Measurements from ENCODE around the gene SYNGR3.

- no peak for TF ChIP-seq POLR2AphosphoS5 (IDR thresholded peaks at IDR 0.05; ENCODE audit: low read depth, low read length)
- no peak for TF ChIP-seq CTCF (IDR thresholded peaks at IDR 0.05)
- TF ChIP-seq, protein P1, sequence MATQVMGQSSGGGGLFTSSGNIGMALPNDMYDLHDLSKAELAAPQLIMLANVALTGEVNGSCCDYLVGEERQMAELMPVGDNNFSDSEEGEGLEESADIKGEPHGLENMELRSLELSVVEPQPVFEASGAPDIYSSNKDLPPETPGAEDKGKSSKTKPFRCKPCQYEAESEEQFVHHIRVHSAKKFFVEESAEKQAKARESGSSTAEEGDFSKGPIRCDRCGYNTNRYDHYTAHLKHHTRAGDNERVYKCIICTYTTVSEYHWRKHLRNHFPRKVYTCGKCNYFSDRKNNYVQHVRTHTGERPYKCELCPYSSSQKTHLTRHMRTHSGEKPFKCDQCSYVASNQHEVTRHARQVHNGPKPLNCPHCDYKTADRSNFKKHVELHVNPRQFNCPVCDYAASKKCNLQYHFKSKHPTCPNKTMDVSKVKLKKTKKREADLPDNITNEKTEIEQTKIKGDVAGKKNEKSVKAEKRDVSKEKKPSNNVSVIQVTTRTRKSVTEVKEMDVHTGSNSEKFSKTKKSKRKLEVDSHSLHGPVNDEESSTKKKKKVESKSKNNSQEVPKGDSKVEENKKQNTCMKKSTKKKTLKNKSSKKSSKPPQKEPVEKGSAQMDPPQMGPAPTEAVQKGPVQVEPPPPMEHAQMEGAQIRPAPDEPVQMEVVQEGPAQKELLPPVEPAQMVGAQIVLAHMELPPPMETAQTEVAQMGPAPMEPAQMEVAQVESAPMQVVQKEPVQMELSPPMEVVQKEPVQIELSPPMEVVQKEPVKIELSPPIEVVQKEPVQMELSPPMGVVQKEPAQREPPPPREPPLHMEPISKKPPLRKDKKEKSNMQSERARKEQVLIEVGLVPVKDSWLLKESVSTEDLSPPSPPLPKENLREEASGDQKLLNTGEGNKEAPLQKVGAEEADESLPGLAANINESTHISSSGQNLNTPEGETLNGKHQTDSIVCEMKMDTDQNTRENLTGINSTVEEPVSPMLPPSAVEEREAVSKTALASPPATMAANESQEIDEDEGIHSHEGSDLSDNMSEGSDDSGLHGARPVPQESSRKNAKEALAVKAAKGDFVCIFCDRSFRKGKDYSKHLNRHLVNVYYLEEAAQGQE (IDR thresholded peaks at IDR 0.05; ENCODE audit: insufficient read depth in 1 of 2, low read depth in 2 of 2, low read length in 1 of 2), result no peak
Measured at GRCh38 chr16:2042171-2042985, 52.6 kb downstream of the SYNGR3 start.
